ENCODE measurements around the gene ACTR2. TPM values are rescaled to one million over a fixed set of nuclear protein-coding genes. Genes with fewer than 3 reads are reported as not detected.

The ACTR2 gene
- total and polyA plus RNA-seq, 9 of the 15 experiments (the other 6 are each of a cell fraction or from before 2014, with no cell fraction given), result 47.3 to 239 (median 108) TPM

DNA sequence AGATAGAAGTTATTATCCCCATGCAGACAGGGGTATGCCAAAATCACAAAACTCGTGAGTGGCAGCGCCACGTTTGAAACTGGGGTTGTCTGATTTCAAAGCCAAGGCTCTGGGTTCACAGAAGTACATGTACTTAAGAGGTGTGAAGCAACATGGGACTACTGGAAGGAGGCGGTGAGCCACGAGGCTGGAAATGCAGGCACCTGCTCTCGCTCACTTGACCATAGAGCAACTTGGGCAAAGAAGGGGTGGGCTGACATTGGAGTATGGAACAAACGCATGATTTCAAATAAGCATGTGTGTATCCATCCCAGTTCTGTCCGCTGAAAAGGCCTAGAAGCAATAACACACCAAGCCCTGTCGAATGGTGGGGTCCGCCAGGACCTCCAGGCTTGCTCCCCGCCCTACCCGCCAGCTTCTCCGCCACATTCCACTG is 593 bp upstream of the ACTR2 start:
- ChIA-PET CTCF (ENCODE audit: low intra/inter-chr PET ratio) (no interaction called here), POLR2A (interaction anchor here (0.6 to 2.1 kb wide), 16 partner anchors 10 to 1270 kb away, joined by 3 to 15 read pairs (median 4); partner anchors contain the start of genes CEP68 and RAB1A)
- Histone ChIP-seq H3K4me3 (peak overlapping the region; percentile 72), H3K27me3 (ENCODE audit: control insufficient read depth in 2 of 2, insufficient read depth in 2 of 2, low read length in 2 of 2) (no peaks in the 10 kb centered on the region), H3K4me2 (ENCODE audit: insufficient read depth, low read length) (peak overlapping the region; percentile 98), H2AFZ (ENCODE audit: low read depth, low read length) (peak overlapping the region; percentile 87), H3K79me2 (ENCODE audit: control insufficient read depth, insufficient read depth, low read length) (peaks cover 69% of the 10 kb centered on the region), H3K4me1 (replicated peaks in 1 of 2; ENCODE audit: control insufficient read depth in 2 of 2, insufficient read depth in 2 of 2, low read length in 2 of 2) (peaks cover 9 to 13% of the 10 kb centered on the region in 2 experiments; a peak in 3 of 5 replicates), H3K9me3 (replicated peaks; ENCODE audit: control insufficient read depth, insufficient read depth, low read depth, low read length) (no peaks in the 10 kb centered on the region), H3K9me1 (ENCODE audit: control insufficient read depth, insufficient read depth, low read length) (no peaks in the 10 kb centered on the region), H4K20me1 (replicated peaks; ENCODE audit: control insufficient read depth, insufficient read depth, low read length) (no peaks in the 10 kb centered on the region), H3K27ac (ENCODE audit: extremely low read depth, low read depth, low read length) (peak overlapping the region; percentile 87), H3K36me3 (ENCODE audit: control insufficient read depth, insufficient read depth, low read length) (peaks cover 8% of the 10 kb centered on the region; the same call in 2 of the 3 replicates), H3K9ac (ENCODE audit: insufficient read depth in 1 of 2, low read depth in 2 of 2, low read length in 2 of 2) (peak overlapping the region; percentile 93 to 99)
- in situ Hi-C loops (cut with MboI) (no loop called here), intact Hi-C loops (cut with micrococcal nuclease) (no loop called here)
- DNase-seq (ENCODE audit: extremely low read depth in 1 of 4, low spot score in 3 of 4) (peak in 2 of 4 experiments; percentile 16 to 50), ATAC-seq (peak; percentile 2; the same call in 2 of the 3 replicates), FAIRE-seq (no peak)
- WGBS (ENCODE audit: insufficient coverage, low coverage, missing lambda C conversion rate), result 2% methylated on average over 13 of the region's 13 CpGs
- TSS peak; percentile 82 for BruUV-seq (replicated peaks)
- TF ChIP-seq NKRF (IDR thresholded peaks at IDR 0.05; ENCODE audit: borderline replicate concordance), result peak; percentile 84; the same call in 1 of the 2 replicates
- TF ChIP-seq L3MBTL2 (IDR thresholded peaks at IDR 0.05), result peak; percentile 91
- TF ChIP-seq ERF (CRISPR knock-in tag; IDR thresholded peaks at IDR 0.05), result 0 out of 2 replicates have a peak, but pooled peaks have one; percentile 19
- TF ChIP-seq, protein P1, sequence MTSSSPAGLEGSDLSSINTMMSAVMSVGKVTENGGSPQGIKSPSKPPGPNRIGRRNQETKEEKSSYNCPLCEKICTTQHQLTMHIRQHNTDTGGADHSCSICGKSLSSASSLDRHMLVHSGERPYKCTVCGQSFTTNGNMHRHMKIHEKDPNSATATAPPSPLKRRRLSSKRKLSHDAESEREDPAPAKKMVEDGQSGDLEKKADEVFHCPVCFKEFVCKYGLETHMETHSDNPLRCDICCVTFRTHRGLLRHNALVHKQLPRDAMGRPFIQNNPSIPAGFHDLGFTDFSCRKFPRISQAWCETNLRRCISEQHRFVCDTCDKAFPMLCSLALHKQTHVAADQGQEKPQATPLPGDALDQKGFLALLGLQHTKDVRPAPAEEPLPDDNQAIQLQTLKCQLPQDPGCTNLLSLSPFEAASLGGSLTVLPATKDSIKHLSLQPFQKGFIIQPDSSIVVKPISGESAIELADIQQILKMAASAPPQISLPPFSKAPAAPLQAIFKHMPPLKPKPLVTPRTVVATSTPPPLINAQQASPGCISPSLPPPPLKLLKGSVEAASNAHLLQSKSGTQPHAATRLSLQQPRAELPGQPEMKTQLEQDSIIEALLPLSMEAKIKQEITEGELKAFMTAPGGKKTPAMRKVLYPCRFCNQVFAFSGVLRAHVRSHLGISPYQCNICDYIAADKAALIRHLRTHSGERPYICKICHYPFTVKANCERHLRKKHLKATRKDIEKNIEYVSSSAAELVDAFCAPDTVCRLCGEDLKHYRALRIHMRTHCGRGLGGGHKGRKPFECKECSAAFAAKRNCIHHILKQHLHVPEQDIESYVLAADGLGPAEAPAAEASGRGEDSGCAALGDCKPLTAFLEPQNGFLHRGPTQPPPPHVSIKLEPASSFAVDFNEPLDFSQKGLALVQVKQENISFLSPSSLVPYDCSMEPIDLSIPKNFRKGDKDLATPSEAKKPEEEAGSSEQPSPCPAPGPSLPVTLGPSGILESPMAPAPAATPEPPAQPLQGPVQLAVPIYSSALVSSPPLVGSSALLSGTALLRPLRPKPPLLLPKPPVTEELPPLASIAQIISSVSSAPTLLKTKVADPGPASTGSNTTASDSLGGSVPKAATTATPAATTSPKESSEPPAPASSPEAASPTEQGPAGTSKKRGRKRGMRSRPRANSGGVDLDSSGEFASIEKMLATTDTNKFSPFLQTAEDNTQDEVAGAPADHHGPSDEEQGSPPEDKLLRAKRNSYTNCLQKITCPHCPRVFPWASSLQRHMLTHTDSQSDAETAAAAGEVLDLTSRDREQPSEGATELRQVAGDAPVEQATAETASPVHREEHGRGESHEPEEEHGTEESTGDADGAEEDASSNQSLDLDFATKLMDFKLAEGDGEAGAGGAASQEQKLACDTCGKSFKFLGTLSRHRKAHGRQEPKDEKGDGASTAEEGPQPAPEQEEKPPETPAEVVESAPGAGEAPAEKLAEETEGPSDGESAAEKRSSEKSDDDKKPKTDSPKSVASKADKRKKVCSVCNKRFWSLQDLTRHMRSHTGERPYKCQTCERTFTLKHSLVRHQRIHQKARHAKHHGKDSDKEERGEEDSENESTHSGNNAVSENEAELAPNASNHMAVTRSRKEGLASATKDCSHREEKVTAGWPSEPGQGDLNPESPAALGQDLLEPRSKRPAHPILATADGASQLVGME (CRISPR knock-in tag; IDR thresholded peaks at IDR 0.05), result no peak
- 0 out of 2 replicates have a peak, but pooled peaks have one; percentile 24 for TF ChIP-seq MXI1 (IDR thresholded peaks at IDR 0.05; ENCODE audit: low read depth, low read length)
- TF ChIP-seq ZNF707 (CRISPR knock-in tag; conservative IDR thresholded peaks at IDR 0.05), result no peak
- peak; percentile 42 for TF ChIP-seq PRDM10 (IDR thresholded peaks at IDR 0.05; ENCODE audit: partially characterized antibody)

All from K562 (cell line).